ENCODE results near the gene DIS3. TPM values are rescaled to one million over a fixed set of nuclear protein-coding genes. Genes with fewer than 3 reads are reported as not detected.
A peak's percentile ranks its signal among the peaks of the same experiment; 100 is the strongest.
"Not testable (repeated sequence)": the region's sequence is repeated elsewhere in the genome, so short reads cannot be mapped to it uniquely, and the experiment has no call there.

Gene DIS3
- total RNA-seq, 1 donor, result 38.4 TPM

DNA sequence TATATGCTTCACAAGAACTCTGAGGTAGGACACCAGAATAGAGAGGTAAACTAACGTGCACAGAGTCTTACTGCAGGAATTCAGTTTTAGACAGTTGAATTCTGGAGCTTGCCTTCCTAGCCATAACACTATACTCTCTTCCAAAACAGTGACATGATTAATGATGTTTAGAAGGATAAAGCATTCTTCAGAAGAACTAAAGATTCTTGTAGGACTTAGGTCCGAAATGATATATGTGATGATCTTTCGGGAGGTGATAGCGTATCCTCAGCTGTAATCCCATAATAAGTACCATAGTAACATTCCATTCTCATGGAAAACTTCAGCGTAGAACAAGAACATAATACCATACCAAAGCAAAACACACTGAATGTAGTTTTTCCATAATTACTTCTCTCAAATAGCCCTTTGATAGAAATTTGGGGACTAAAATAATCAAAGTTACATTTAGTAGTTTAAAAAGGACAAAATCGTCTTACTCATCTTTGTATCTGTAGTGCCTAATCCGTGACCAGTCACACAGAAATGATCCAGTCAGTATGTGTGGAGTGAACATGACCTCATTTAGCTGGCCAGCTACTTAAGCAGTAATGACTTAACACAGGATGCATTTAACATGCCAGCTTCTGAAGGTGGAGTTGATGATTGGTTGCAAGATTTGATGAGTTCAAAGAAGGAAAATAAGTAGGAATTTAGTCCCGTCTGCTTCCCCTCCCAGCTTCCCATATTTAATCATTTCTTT, 38.6 kb upstream of the DIS3 start:
- Histone ChIP-seq H4K20me1 (ENCODE audit: insufficient read depth, low read length) (no peaks in the 10 kb centered on the region), H3K9me3 (ENCODE audit: low read depth, low read length) (no peaks in the 10 kb centered on the region), H3K27me3 (ENCODE audit: insufficient read depth, low read length) (no peaks in the 10 kb centered on the region), H3K27ac (ENCODE audit: low read depth, low read length) (no peak overlapping the region), H3K4me3 (ENCODE audit: insufficient read depth, low read length) (no peak overlapping the region), H3K4me1 (ENCODE audit: insufficient read depth, low read length) (no peaks in the 10 kb centered on the region), H3K36me3 (ENCODE audit: insufficient read depth, low read length) (peaks cover 7% of the 10 kb centered on the region), H3K79me2 (ENCODE audit: insufficient read depth, low read length) (no peaks in the 10 kb centered on the region), H2AFZ (ENCODE audit: low read length) (no peak overlapping the region), H3K4me2 (ENCODE audit: insufficient read depth, low read length) (no peak overlapping the region)
- DNase-seq (ENCODE audit: insufficient read length, low spot score, missing footprints), result peak; percentile 78
- TF ChIP-seq, protein P1, sequence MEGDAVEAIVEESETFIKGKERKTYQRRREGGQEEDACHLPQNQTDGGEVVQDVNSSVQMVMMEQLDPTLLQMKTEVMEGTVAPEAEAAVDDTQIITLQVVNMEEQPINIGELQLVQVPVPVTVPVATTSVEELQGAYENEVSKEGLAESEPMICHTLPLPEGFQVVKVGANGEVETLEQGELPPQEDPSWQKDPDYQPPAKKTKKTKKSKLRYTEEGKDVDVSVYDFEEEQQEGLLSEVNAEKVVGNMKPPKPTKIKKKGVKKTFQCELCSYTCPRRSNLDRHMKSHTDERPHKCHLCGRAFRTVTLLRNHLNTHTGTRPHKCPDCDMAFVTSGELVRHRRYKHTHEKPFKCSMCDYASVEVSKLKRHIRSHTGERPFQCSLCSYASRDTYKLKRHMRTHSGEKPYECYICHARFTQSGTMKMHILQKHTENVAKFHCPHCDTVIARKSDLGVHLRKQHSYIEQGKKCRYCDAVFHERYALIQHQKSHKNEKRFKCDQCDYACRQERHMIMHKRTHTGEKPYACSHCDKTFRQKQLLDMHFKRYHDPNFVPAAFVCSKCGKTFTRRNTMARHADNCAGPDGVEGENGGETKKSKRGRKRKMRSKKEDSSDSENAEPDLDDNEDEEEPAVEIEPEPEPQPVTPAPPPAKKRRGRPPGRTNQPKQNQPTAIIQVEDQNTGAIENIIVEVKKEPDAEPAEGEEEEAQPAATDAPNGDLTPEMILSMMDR (IDR thresholded peaks at IDR 0.05; ENCODE audit: extremely low read depth, low read depth, low read length), result no peak

DNA sequence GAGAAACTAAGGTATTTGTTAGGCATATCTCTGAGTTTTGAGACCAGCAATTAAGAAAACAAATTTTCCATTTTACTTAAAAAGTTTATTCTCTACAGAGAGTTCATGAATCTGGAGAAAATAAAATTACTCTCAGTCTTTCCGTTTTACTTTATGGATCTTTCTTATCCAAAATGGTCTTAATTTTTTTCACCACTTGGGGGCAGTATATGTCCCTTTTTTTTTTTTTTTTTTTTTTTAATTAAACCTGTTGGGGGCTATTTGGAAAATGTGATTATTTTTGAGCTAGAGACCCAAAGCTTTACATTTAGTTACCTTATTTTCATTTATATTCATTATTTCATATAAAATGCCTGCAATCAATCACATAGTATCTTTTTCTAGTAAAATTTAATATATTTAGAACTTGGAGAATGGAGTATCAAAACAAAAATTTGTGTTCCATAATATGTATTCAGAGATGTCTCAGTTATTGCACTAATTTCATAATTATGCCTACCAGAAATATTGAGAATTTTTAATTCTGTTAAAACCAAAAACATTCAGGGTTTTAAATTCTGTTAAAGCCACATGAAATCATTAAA, 27.3 kb upstream of the DIS3 start:
- Histone ChIP-seq H3K4me2 (ENCODE audit: insufficient read depth, low read length) (no peak overlapping the region), H4K20me1 (ENCODE audit: insufficient read depth, low read length) (peaks cover 3% of the 10 kb centered on the region), H2AFZ (ENCODE audit: low read length) (no peak overlapping the region), H3K36me3 (ENCODE audit: insufficient read depth, low read length) (peaks cover 13% of the 10 kb centered on the region), H3K79me2 (ENCODE audit: insufficient read depth, low read length) (no peaks in the 10 kb centered on the region), H3K27ac (ENCODE audit: low read depth, low read length) (no peak overlapping the region), H3K27me3 (ENCODE audit: insufficient read depth, low read length) (no peaks in the 10 kb centered on the region), H3K9me3 (ENCODE audit: low read depth, low read length) (no peaks in the 10 kb centered on the region), H3K4me3 (ENCODE audit: insufficient read depth, low read length) (no peak overlapping the region), H3K4me1 (ENCODE audit: insufficient read depth, low read length) (no peaks in the 10 kb centered on the region)
- peak; percentile 8 for DNase-seq (ENCODE audit: insufficient read length, low spot score, missing footprints)
- TF ChIP-seq, protein P1 (IDR thresholded peaks at IDR 0.05; ENCODE audit: extremely low read depth, low read depth, low read length), result peak; percentile 59

DNA sequence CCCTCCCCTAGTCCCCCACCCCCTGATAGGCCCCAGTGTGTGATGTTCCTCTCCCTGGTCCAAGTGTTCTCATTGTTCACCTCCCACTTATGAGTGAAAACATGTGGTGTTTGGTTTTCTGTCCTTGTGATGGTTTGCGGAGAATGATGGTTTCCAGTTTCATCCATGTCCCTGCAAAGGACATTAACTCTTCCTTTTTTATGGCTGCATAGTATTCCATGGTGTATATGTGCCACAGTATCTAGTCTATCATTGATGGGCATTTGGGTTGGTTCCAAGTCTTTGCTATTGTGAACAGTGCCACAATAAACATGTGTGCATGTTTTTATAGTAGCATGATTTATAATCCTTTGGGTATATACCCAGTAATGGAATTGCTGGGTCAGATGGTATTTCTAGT, 24.8 kb upstream of the DIS3 start:
- H4K20me1 ChIP-seq (ENCODE audit: insufficient read depth, low read length); H3K36me3 ChIP-seq (ENCODE audit: insufficient read depth, low read length); DNase-seq (ENCODE audit: insufficient read length, low spot score, missing footprints); H3K27me3 ChIP-seq (ENCODE audit: insufficient read depth, low read length); H3K27ac ChIP-seq (ENCODE audit: low read depth, low read length); H3K4me2 ChIP-seq (ENCODE audit: insufficient read depth, low read length); H3K79me2 ChIP-seq (ENCODE audit: insufficient read depth, low read length); H3K9me3 ChIP-seq (ENCODE audit: low read depth, low read length); H3K4me1 ChIP-seq (ENCODE audit: insufficient read depth, low read length); H2AFZ ChIP-seq (ENCODE audit: low read length); H3K4me3 ChIP-seq (ENCODE audit: insufficient read depth, low read length): not testable (repeated sequence)

DNA sequence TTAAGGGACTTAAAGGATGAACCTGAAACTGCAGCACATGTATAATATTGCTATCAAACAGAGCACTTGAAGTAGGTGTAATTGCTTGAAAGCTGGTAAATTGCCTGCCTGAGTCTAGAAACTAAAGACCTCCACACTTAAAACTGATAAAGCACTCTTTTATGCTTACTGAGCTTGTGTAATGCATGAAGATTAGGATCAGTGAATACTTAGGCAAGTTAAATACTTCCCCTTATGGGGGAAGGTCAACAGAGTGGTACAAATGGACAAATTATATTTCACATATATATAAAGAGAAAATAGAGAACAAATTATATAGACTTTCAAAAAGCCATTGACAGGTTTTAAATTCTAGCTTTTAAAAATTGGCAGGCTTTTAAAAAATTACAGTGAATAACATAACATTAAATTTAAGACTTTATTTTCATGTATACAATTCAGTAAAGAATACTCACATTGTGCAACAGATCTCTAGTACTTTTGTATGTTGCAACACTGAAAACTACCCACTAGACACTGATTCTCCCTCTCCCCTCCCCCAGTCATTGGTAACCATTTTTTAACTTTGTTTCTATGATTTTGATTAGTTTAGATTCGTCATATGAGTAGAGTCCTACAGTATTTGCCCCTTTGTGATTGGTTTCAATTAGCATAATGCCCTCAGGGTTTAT, 24.1 kb upstream of the DIS3 start:
- no peak overlapping the region for H3K27ac ChIP-seq (ENCODE audit: low read depth, low read length)
- no peak for DNase-seq (ENCODE audit: insufficient read length, low spot score, missing footprints)
- peaks cover 5% of the 10 kb centered on the region for H4K20me1 ChIP-seq (ENCODE audit: insufficient read depth, low read length)
- no peaks in the 10 kb centered on the region for H3K27me3 ChIP-seq (ENCODE audit: insufficient read depth, low read length)
- no peak overlapping the region for H3K4me3 ChIP-seq (ENCODE audit: insufficient read depth, low read length)
- TF ChIP-seq, protein P1 (IDR thresholded peaks at IDR 0.05; ENCODE audit: extremely low read depth, low read depth, low read length), result no peak
- no peaks in the 10 kb centered on the region for H3K4me1 ChIP-seq (ENCODE audit: insufficient read depth, low read length)
- H2AFZ ChIP-seq (ENCODE audit: low read length), result no peak overlapping the region
- peaks cover 7% of the 10 kb centered on the region for H3K36me3 ChIP-seq (ENCODE audit: insufficient read depth, low read length)
- no peaks in the 10 kb centered on the region for H3K9me3 ChIP-seq (ENCODE audit: low read depth, low read length)
- H3K4me2 ChIP-seq (ENCODE audit: insufficient read depth, low read length), result no peak overlapping the region
- peaks cover 2% of the 10 kb centered on the region for H3K79me2 ChIP-seq (ENCODE audit: insufficient read depth, low read length)

All from osteoblast (primary cell).